Sigmoid colon (tissue), 4 donors: ENCODE measurements around the gene CDH15.

Source experiments
- EP300 ChIP-seq, 4 donors: sonication (generic); formaldehyde crosslinking; IDR thresholded peaks; one replicate each; pipeline ENCODE4 v1.6.1; 2017; ENCODE audit warnings: antibody characterized with exemption in 4 of 4
- POLR2AphosphoS5 ChIP-seq, 4 donors: sonication (generic); formaldehyde crosslinking; IDR thresholded peaks; one replicate each; pipeline ENCODE4 v1.6.1; 2017; ENCODE audit warnings: antibody characterized with exemption in 4 of 4
- TF ChIP-seq, protein P1 (sequence below), 4 experiments: fragments of 450-650 bp in 3 of 4; fragments of 200-600 bp in 1 of 4; IDR thresholded peaks; one replicate each; pipeline ENCODE4 v1.5.1; 2016 to 2019; ENCODE audit warnings: antibody characterized with exemption in 4 of 4, mild to moderate bottlenecking in 3 of 4, moderate library complexity in 2 of 4

DNA sequence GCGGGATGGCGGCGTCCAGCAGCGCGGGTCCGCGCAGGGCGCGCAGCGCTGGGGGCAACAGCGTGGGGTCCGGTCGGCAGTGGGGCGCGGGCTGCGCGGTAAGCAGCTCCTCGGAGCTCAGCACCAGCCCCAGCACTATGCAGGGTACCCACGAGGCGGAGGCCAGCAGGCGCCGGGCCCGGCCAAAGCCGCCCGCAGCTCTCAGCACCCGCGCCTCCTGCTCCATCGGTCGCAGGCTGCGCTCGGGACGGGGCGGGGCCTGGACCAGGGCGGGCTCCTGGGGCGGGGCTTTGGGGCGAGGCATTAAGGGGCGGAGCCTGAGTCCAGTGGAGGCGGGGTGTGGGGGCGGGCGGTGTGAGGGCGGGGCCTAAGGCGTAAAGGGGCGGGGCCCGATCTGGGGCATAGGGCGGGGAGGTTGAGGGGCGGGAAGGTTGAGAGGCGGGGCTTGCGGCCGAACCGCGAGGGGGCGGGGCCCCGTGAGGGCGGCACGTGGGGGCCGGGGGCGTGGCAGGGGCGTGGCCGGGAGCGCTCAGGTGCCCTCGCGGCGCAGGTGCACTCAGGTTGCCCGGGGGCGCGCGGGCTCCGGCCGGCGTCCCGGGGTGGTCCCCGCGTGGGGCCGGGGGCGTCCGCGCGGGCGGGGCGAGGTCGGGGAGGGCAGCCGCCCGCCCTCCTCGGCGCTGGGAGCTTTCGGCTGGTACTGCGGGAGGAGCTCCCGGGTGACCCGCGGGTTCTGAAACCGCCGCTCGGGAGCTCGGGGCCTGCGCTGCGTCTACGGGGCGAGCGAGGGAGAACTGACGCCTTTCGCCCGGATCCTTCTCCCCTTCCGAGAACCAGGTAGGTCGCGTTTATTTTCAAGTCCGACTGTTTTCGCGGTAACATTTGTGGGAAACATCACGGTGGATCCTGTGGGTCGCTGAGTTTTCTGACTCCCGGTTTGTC is 30.2 kb downstream of the CDH15 start:
- TF ChIP-seq, protein P1, sequence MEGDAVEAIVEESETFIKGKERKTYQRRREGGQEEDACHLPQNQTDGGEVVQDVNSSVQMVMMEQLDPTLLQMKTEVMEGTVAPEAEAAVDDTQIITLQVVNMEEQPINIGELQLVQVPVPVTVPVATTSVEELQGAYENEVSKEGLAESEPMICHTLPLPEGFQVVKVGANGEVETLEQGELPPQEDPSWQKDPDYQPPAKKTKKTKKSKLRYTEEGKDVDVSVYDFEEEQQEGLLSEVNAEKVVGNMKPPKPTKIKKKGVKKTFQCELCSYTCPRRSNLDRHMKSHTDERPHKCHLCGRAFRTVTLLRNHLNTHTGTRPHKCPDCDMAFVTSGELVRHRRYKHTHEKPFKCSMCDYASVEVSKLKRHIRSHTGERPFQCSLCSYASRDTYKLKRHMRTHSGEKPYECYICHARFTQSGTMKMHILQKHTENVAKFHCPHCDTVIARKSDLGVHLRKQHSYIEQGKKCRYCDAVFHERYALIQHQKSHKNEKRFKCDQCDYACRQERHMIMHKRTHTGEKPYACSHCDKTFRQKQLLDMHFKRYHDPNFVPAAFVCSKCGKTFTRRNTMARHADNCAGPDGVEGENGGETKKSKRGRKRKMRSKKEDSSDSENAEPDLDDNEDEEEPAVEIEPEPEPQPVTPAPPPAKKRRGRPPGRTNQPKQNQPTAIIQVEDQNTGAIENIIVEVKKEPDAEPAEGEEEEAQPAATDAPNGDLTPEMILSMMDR (IDR thresholded peaks at IDR 0.05): no peak
- TF ChIP-seq POLR2AphosphoS5 (IDR thresholded peaks at IDR 0.05) (no peak), EP300 (IDR thresholded peaks at IDR 0.05) (no peak)
